NT2/D1 (cell line): ENCODE measurements around the gene LLGL2.

Experiments used
- YY1 ChIP-seq: IDR thresholded peaks from 2 replicates; pipeline ENCODE4 v1.6.1; 2011; ENCODE audit not compliant: insufficient read length, insufficient read depth
- ZNF274 ChIP-seq: IDR thresholded peaks from 2 replicates; pipeline ENCODE4 v1.6.1; 2011; ENCODE audit warnings: mild to moderate bottlenecking, low read depth, low read length

DNA sequence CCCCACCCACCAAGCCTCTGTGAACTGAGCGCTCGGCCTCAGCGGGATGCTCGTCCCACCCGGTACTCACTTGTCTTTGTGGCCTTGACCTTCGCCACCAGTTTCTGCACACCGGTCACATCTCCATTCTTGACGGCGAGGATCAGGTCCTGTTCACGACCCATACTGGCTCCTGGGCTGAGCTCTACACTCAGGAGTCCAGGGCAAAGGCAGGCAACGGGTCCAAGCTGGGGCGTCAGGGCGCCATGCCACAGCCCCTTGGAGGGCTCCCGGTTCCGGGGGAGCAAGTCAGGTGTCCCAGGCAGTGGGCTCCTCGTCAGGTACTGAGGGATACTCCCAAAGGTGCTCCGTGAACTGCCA lies 11.9 kb upstream of the LLGL2 start:
- TF ChIP-seq YY1 (no peak), ZNF274 (no peak)
